IPS-18a (cell line): ENCODE measurements around the gene TMEM119.

Source experiments
- H3K27ac ChIP-seq: one replicate; pipeline ENCODE4 v1.5.1; 2013; ENCODE audit warnings: low read length
- H3K27me3 ChIP-seq: one replicate; pipeline ENCODE4 v1.6.1; 2013; ENCODE audit warnings: mild to moderate bottlenecking, low read length; ENCODE audit not compliant: control insufficient read depth, insufficient read depth
- H3K36me3 ChIP-seq: one replicate; pipeline ENCODE4 v1.6.1; 2013; ENCODE audit warnings: low read depth, low read length; ENCODE audit not compliant: control insufficient read depth
- H3K4me1 ChIP-seq: one replicate; pipeline ENCODE4 v1.6.1; 2013; ENCODE audit warnings: low read depth, low read length; ENCODE audit not compliant: control insufficient read depth
- H3K4me3 ChIP-seq: one replicate; pipeline ENCODE4 v1.5.1; 2013; ENCODE audit warnings: low read length
- H3K9ac ChIP-seq: one replicate; pipeline ENCODE4 v1.6.1; 2013; ENCODE audit warnings: mild to moderate bottlenecking, low read length, moderate library complexity
- H3K9me3 ChIP-seq: one replicate; pipeline ENCODE4 v1.6.1; 2013; ENCODE audit warnings: low read depth, low read length; ENCODE audit not compliant: control insufficient read depth

Gene TMEM119

GRCh38 chr12:108572166-108572790, 25.6 kb downstream of the TMEM119 start:
- no peak overlapping the region for H3K27ac ChIP-seq
- no peaks in the 10 kb centered on the region for H3K27me3 ChIP-seq
- H3K36me3 ChIP-seq, result peaks cover 24% of the 10 kb centered on the region
- H3K4me3 ChIP-seq, result no peak overlapping the region
- H3K9me3 ChIP-seq, result no peaks in the 10 kb centered on the region
- H3K9ac ChIP-seq, result no peak overlapping the region
- H3K4me1 ChIP-seq, result no peaks in the 10 kb centered on the region

- H3K27ac ChIP-seq, result no peak overlapping the region
- H3K9ac ChIP-seq, result no peak overlapping the region
- H3K36me3 ChIP-seq, result peaks cover 30% of the 10 kb centered on the region
- H3K27me3 ChIP-seq, result no peaks in the 10 kb centered on the region
- H3K4me3 ChIP-seq, result no peak overlapping the region
- no peaks in the 10 kb centered on the region for H3K9me3 ChIP-seq
- H3K4me1 ChIP-seq, result no peaks in the 10 kb centered on the region
Observed at GRCh38 chr12:108571609-108572165, 26.2 kb downstream of the TMEM119 start.

GRCh38 chr12:108570743-108571608, 26.9 kb downstream of the TMEM119 start:
- peaks cover 37% of the 10 kb centered on the region for H3K36me3 ChIP-seq
- H3K9ac ChIP-seq, result no peak overlapping the region
- H3K4me3 ChIP-seq, result no peak overlapping the region
- H3K27ac ChIP-seq, result no peak overlapping the region
- H3K4me1 ChIP-seq, result no peaks in the 10 kb centered on the region
- no peaks in the 10 kb centered on the region for H3K27me3 ChIP-seq
- no peaks in the 10 kb centered on the region for H3K9me3 ChIP-seq

GRCh38 chr12:108568338-108569154, 29.3 kb downstream of the TMEM119 start:
- Histone ChIP-seq H3K27ac (no peak overlapping the region), H3K9me3 (no peaks in the 10 kb centered on the region), H3K36me3 (peaks cover 56% of the 10 kb centered on the region), H3K9ac (no peak overlapping the region), H3K4me1 (no peaks in the 10 kb centered on the region), H3K27me3 (no peaks in the 10 kb centered on the region), H3K4me3 (no peak overlapping the region)

- Histone ChIP-seq H3K9ac (no peak overlapping the region), H3K4me1 (no peaks in the 10 kb centered on the region), H3K36me3 (peaks cover 56% of the 10 kb centered on the region), H3K27ac (no peak overlapping the region), H3K4me3 (no peak overlapping the region), H3K27me3 (no peaks in the 10 kb centered on the region), H3K9me3 (no peaks in the 10 kb centered on the region)
Observed at GRCh38 chr12:108567406-108568337, 30.2 kb downstream of the TMEM119 start.

GRCh38 chr12:108566452-108566851, 31.4 kb downstream of the TMEM119 start:
- no peaks in the 10 kb centered on the region for H3K27me3 ChIP-seq
- H3K4me1 ChIP-seq, result no peaks in the 10 kb centered on the region
- no peaks in the 10 kb centered on the region for H3K9me3 ChIP-seq
- H3K27ac ChIP-seq, result no peak overlapping the region
- peaks cover 56% of the 10 kb centered on the region for H3K36me3 ChIP-seq
- H3K9ac ChIP-seq, result no peak overlapping the region
- H3K4me3 ChIP-seq, result no peak overlapping the region

- no peaks in the 10 kb centered on the region for H3K4me1 ChIP-seq
- H3K9me3 ChIP-seq, result no peaks in the 10 kb centered on the region
- H3K27me3 ChIP-seq, result no peaks in the 10 kb centered on the region
- H3K4me3 ChIP-seq, result no peak overlapping the region
- no peak overlapping the region for H3K27ac ChIP-seq
- H3K9ac ChIP-seq, result no peak overlapping the region
- H3K36me3 ChIP-seq, result peaks cover 56% of the 10 kb centered on the region
Observed at GRCh38 chr12:108565976-108566375, 31.9 kb downstream of the TMEM119 start.

- no peaks in the 10 kb centered on the region for H3K9me3 ChIP-seq
- H3K4me3 ChIP-seq, result no peak overlapping the region
- H3K36me3 ChIP-seq, result peaks cover 56% of the 10 kb centered on the region
- peaks cover under 1% of the 10 kb centered on the region for H3K4me1 ChIP-seq
- H3K9ac ChIP-seq, result no peak overlapping the region
- no peaks in the 10 kb centered on the region for H3K27me3 ChIP-seq
- no peak overlapping the region for H3K27ac ChIP-seq
Observed at GRCh38 chr12:108565146-108565545, 32.7 kb downstream of the TMEM119 start.

GRCh38 chr12:108564724-108565123, 33.2 kb downstream of the TMEM119 start:
- no peak overlapping the region for H3K9ac ChIP-seq
- H3K36me3 ChIP-seq, result peaks cover 55% of the 10 kb centered on the region
- no peak overlapping the region for H3K27ac ChIP-seq
- peaks cover 5% of the 10 kb centered on the region for H3K4me1 ChIP-seq
- no peaks in the 10 kb centered on the region for H3K9me3 ChIP-seq
- H3K4me3 ChIP-seq, result no peak overlapping the region
- no peaks in the 10 kb centered on the region for H3K27me3 ChIP-seq

GRCh38 chr12:108563804-108564151, 34.1 kb downstream of the TMEM119 start:
- H3K4me3 ChIP-seq, result peak overlapping the region; percentile 93
- no peaks in the 10 kb centered on the region for H3K9me3 ChIP-seq
- peaks cover 13% of the 10 kb centered on the region for H3K4me1 ChIP-seq
- no peaks in the 10 kb centered on the region for H3K27me3 ChIP-seq
- no peak overlapping the region for H3K27ac ChIP-seq
- no peak overlapping the region for H3K9ac ChIP-seq
- H3K36me3 ChIP-seq, result peaks cover 47% of the 10 kb centered on the region
